Measurements from ENCODE around the gene PRND. TPM values are rescaled to one million over a fixed set of nuclear protein-coding genes. Genes with fewer than 3 reads are reported as not detected.
A peak's percentile ranks its signal among the peaks of the same experiment; 100 is the strongest.

PRND gene
- polyA plus RNA-seq, 3 donors: not detected

DNA sequence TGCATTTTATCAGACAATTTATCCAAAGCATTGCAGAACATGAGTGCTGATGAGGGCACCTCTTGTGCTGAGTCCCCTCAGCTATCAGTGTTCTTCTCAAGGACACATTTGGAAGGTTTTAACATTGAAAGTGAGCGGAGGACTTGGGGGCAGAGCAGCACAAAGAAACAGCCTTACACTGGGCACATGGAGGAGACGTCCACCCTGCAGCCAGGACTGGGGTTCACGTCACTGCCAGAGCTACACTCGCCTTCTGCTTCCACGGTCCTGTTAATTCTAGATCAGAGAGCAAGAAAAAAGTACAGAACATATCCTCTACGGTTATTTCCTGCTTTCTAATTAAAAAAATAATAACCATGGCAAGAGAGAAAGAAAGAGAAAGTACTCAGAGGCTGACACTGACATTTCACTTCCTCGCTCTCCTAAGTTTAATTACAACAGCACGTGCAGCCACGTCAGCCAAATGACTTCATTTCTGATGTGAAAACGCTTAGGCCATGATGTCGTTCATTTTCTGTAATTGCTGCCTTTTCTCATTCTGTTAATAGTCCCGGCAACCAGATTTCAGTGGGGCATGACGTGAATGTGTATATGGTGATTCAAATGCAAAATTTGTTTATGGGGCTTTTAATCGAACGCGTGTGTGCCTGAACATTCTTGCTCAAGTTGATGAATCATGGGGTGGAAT lies 5.1 kb downstream of the PRND start:
- peaks cover 5 to 13% of the 10 kb centered on the region in 2 donors for H3K4me1 ChIP-seq (ENCODE audit: control insufficient read depth in 1 of 2, insufficient read depth in 2 of 2, low read length in 2 of 2)
- H4K20me1 ChIP-seq (ENCODE audit: insufficient read depth, low read length): no peaks in the 10 kb centered on the region
- H3K4me3 Mint-ChIP-seq: peak overlapping the region; percentile 80 to 90
- peak overlapping the region; percentile 63 for H3K9ac ChIP-seq (ENCODE audit: insufficient read depth, low read length, poor library complexity, severe bottlenecking)
- intact Hi-C loops (cut with micrococcal nuclease): no loop called here
- peak overlapping the region; percentile 46 to 88 for H3K27ac ChIP-seq (ENCODE audit: low read depth in 1 of 2, low read length in 2 of 2)
- peaks cover 0 to 5% of the 10 kb centered on the region in 2 donors for H3K27me3 ChIP-seq (ENCODE audit: control insufficient read depth in 2 of 2, insufficient read depth in 2 of 2, low read length in 2 of 2)
- H3K4me3 ChIP-seq (replicated peaks in 1 of 3; ENCODE audit: low read depth in 2 of 3, low read length in 3 of 3): peak overlapping the region; percentile 26 to 77 (median 45)
- DNase-seq: peak; percentile 80 to 85 (median 80)
- no peaks in the 10 kb centered on the region for H3K36me3 Mint-ChIP-seq
- no peaks in the 10 kb centered on the region for H3K9me3 Mint-ChIP-seq
- peak overlapping the region; percentile 87 to 94 (median 91) for H3K27ac Mint-ChIP-seq
- 25% methylated on average over 11 of the region's 16 CpGs for WGBS (ENCODE audit: insufficient coverage)
- no peaks in the 10 kb centered on the region for H3K9me3 ChIP-seq (replicated peaks in 1 of 2; ENCODE audit: control insufficient read depth in 1 of 2, insufficient read depth in 1 of 2, low read length in 2 of 2)
- H3K79me2 ChIP-seq (ENCODE audit: insufficient read depth, low read length): no peaks in the 10 kb centered on the region
- H3K4me2 ChIP-seq (replicated peaks; ENCODE audit: extremely low read depth, low read length, poor library complexity, severe bottlenecking): peak overlapping the region; percentile 73
- H3K27me3 Mint-ChIP-seq (ENCODE audit: low read depth in 3 of 3): peaks cover 5 to 9% (median 5%) of the 10 kb centered on the region in 3 donors
- peaks cover 15% of the 10 kb centered on the region for H3K4me1 Mint-ChIP-seq
- peak overlapping the region; percentile 84 for H2AFZ ChIP-seq (ENCODE audit: insufficient read depth, low read depth, low read length, poor library complexity, severe bottlenecking)
- TF ChIP-seq, protein P1, sequence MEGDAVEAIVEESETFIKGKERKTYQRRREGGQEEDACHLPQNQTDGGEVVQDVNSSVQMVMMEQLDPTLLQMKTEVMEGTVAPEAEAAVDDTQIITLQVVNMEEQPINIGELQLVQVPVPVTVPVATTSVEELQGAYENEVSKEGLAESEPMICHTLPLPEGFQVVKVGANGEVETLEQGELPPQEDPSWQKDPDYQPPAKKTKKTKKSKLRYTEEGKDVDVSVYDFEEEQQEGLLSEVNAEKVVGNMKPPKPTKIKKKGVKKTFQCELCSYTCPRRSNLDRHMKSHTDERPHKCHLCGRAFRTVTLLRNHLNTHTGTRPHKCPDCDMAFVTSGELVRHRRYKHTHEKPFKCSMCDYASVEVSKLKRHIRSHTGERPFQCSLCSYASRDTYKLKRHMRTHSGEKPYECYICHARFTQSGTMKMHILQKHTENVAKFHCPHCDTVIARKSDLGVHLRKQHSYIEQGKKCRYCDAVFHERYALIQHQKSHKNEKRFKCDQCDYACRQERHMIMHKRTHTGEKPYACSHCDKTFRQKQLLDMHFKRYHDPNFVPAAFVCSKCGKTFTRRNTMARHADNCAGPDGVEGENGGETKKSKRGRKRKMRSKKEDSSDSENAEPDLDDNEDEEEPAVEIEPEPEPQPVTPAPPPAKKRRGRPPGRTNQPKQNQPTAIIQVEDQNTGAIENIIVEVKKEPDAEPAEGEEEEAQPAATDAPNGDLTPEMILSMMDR (IDR thresholded peaks at IDR 0.05): no peak
- no peaks in the 10 kb centered on the region for H3K36me3 ChIP-seq (replicated peaks in 1 of 2; ENCODE audit: control insufficient read depth in 1 of 2, insufficient read depth in 2 of 2, low read length in 2 of 2)

GRCh38 chr20:4728120-4728760 lies 6.5 kb downstream of the PRND start:
- Mint-ChIP-seq H3K9me3 (no peaks in the 10 kb centered on the region), H3K27me3 (ENCODE audit: low read depth in 3 of 3) (peaks cover 12 to 15% (median 13%) of the 10 kb centered on the region in 3 donors), H3K4me1 (peaks cover 15% of the 10 kb centered on the region), H3K4me3 (no peak overlapping the region), H3K27ac (peak overlapping the region in 1 of 7 donors; percentile 58), H3K36me3 (no peaks in the 10 kb centered on the region)
- H3K4me2 ChIP-seq (replicated peaks; ENCODE audit: extremely low read depth, low read length, poor library complexity, severe bottlenecking): no peak overlapping the region
- no peak overlapping the region for H2AFZ ChIP-seq (ENCODE audit: insufficient read depth, low read depth, low read length, poor library complexity, severe bottlenecking)
- peaks cover 5 to 13% of the 10 kb centered on the region in 2 donors for H3K4me1 ChIP-seq (ENCODE audit: control insufficient read depth in 1 of 2, insufficient read depth in 2 of 2, low read length in 2 of 2)
- H3K9ac ChIP-seq (ENCODE audit: insufficient read depth, low read length, poor library complexity, severe bottlenecking): no peak overlapping the region
- no peaks in the 10 kb centered on the region for H3K36me3 ChIP-seq (replicated peaks in 1 of 2; ENCODE audit: control insufficient read depth in 1 of 2, insufficient read depth in 2 of 2, low read length in 2 of 2)
- WGBS (ENCODE audit: insufficient coverage): 85% methylated on average over 4 of the region's 8 CpGs
- no peaks in the 10 kb centered on the region for H3K79me2 ChIP-seq (ENCODE audit: insufficient read depth, low read length)
- no peaks in the 10 kb centered on the region for H4K20me1 ChIP-seq (ENCODE audit: insufficient read depth, low read length)
- H3K4me3 ChIP-seq (replicated peaks in 1 of 3; ENCODE audit: low read depth in 2 of 3, low read length in 3 of 3): no peak overlapping the region
- H3K27me3 ChIP-seq (ENCODE audit: control insufficient read depth in 2 of 2, insufficient read depth in 2 of 2, low read length in 2 of 2): peaks cover 6 to 15% of the 10 kb centered on the region in 2 donors
- peak in 1 of 3 donors; percentile 21 for DNase-seq
- TF ChIP-seq, protein P1 (IDR thresholded peaks at IDR 0.05): no peak
- intact Hi-C loops (cut with micrococcal nuclease): no loop called here
- H3K9me3 ChIP-seq (replicated peaks in 1 of 2; ENCODE audit: control insufficient read depth in 1 of 2, insufficient read depth in 1 of 2, low read length in 2 of 2): no peaks in the 10 kb centered on the region
- no peak overlapping the region for H3K27ac ChIP-seq (ENCODE audit: low read depth in 1 of 2, low read length in 2 of 2)

Measured in CD14-positive monocyte (primary cell).